Suppressor macrophage (primary cell): ENCODE data around the gene ASIC2.
A peak's percentile ranks its signal among the peaks of the same experiment; 100 is the strongest.

Experiments
- DNase-seq, 4 experiments: peaks; one replicate each; pipeline ENCODE4 v3.0.0-alpha.2; 2020 to 2022

Gene ASIC2

GRCh38 chr17:33242375-33243124 is 50.5 kb downstream of the ASIC2 start:
- no peak for DNase-seq

DNA sequence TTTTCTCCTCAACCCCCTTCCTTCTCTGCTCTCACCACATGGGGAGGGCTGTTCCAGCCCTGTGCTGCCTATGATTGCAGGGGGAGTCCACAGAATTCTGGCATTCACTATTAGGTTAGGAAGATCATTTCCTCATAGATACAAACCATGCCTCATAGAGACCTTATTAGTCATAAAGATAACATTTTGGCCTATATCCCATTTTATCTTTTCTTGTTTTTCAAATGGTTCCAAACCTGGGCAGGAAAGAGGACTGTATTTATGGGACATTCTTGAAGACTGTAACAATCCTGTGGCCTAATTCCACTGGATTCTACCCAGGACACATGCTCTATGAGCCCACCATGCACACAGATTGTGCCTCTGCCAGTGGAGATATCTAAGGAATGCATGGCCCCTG is 51.7 kb downstream of the ASIC2 start:
- DNase-seq, result no peak

GRCh38 chr17:33240362-33240761 is 52.7 kb downstream of the ASIC2 start:
- DNase-seq, result no peak

- no peak for DNase-seq
Measured at GRCh38 chr17:33239702-33240101, 53.4 kb downstream of the ASIC2 start.

DNA sequence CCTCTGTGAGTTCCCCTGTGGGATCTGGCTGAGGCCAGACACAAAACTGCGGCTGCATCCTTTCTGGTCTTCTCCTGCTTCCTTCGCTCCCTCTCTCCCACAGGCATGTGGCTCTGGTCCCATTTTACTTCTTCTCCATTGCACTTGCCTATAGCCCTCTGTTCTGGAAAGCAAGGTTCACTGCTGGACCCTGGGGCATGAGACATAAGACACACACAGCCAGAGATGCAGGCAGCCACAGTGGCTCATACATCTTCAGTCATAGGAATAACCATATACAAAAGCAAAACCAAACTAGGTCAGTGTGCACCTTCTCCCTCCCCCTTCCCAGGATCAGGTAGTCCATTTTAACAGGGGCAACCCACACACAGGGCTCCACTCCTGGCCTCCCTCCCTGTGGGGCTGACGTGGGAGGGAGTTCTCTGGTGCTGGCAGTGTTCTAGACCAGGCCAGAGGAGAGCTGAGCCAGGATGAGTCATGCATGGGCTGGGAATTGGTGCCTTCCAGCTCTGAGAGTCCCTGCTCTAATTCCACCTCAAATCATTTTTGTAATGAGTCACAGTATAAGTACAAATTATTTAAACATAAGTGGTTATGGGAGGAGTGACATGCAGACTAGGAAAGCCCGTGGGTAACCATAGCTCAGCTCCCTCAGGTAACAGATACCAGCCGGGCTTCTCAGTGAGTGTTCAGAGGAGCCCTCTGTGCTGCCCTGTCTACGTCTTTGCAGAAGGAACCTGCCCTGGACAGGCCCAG is 58.0 kb downstream of the ASIC2 start:
- no peak for DNase-seq

- no peak for DNase-seq
Measured at GRCh38 chr17:33234233-33234632, 58.9 kb downstream of the ASIC2 start.

- no peak for DNase-seq
Measured at GRCh38 chr17:33233811-33234177, 59.3 kb downstream of the ASIC2 start.

DNA sequence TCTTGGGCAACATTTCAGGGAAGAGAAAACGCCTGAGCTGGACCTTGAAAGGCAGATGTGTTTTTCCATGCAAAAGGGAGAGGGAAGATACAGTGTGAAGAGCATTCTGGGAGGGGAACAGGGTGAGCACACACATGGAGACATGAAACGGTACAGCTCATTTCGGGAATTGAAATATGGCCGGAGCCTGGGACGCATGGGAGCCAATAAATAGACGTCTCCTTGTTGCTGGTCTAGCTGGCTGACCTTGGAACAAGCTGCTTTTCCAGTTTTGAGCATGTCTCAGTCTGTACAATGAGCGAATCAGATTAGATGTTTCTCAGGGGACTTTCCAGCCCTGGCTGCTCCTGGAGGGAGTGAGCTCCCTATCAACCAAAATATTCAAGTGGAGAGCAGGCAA is 63.6 kb downstream of the ASIC2 start:
- no peak for DNase-seq

GRCh38 chr17:33229028-33229427 is 64.1 kb downstream of the ASIC2 start:
- no peak for DNase-seq

DNA sequence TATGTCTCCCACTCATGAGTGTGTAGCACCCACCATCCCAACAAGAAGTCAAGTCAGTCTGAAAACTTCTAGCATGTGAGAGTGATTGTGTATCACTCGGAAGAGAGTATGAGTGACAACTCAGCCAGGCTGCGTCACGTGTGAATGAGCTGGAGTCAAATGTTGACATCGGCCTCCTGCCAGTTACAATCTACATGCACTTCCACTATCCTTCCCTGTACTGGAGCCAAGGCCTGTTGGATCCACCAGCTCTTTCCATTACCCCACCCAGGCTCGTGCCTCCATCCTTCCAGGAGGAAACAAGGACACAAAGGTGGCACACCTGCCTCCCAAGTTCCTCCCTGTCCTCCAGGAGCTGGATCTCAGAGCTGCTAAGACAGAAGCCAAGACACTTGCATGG is 64.5 kb downstream of the ASIC2 start:
- DNase-seq, result no peak

GRCh38 chr17:33227911-33228310 is 65.2 kb downstream of the ASIC2 start:
- no peak for DNase-seq

- no peak for DNase-seq
Measured at GRCh38 chr17:33225994-33226393, 67.1 kb downstream of the ASIC2 start.

DNA sequence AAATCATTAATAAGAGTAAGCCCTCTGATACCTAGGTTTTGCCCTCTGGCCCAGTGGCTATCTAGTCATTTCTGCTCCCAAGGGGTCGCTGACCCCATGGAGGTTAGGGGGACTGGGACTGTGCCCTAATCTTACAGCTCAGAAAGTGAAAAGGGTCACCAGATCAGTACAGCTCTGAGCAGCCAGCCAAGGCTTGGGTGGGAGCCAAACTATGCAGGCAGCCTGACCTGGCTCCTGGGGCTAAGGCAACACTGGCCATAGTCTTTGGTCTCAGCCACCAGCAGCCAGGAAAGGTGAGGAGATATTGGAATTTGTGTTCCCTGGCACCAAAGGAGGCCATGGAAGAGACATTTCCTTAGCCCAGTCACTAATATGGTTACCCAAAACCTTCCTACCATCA is 67.6 kb downstream of the ASIC2 start:
- DNase-seq, result no peak

DNA sequence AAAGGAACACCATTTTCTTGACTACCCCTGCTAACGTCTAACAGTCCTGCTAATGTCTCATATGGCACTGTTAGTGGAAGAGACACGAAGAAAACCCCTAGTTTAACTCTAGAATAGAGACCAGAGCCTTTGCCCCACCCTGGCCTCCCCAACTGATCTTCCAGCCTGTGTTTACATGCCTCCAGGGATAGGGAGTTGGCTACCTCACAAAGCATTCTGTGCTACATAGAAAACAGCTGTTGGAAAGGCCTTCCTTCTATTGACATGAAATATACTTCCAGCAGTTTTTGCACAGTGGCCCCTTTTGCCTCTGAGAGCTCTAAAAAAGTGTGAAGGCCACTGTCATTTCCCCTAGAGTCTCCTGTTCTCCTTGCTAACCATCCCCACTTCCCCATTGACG is 73.1 kb downstream of the ASIC2 start:
- no peak for DNase-seq

DNA sequence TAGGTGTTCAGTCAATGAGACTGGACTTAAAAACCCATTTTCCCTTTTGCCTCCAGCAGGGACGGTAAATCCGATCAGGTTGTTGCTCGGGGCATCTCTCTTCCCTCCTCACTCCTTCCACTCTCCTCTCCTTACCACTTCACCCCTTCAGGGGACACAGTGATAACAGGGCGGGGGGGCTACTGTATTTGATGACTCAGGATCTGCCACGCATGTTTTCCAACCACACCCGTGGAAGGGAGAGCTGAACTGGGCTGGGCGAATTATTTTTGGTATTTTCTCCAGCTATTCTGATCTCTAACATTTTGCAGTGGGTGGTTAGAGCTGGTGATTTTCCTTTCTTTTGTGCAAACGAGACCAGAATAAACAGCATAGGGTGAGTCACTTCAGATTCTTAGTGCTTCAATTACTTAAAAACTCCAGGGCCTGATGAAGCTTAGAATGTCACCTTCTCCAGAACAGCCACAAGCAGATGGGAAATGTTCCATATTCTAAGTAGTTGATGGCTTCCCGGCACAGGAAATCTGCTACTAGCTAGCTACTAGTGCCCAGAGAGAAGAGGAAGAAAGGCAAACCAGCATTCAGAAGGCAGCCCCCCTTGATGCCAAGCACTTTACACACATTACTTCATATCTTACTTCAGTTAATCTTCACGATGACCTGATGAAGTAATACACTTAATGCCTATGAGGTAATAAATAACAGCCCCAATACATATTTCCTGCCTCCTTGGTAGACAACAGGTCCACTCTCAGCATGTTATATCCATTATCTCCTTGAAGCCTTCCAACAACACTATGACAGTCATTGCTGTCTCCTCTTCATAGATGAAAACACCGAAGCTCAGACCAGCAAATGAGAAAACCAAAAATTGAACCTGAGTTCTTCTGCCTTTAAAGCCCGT is 74.1 kb downstream of the ASIC2 start:
- DNase-seq, result no peak

DNA sequence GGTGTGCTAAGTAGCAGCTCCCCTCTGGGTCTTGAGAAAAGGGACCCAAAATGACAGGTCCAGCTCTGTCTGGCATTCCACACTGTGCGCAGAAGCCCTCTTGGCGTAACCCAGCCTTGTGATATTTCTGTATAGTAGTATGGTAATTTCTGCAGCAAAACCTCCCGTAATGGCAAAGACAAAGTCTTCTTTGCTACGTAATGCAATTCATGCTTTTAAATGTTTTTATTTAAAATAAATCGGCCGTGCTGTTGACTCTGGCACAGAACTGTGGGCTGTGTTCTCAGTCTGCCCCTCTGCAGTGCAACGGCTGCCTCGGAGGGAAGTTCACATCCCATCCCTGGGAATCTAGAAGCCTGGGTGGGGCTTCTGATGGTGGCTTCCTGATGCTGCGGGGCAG is 75.2 kb downstream of the ASIC2 start:
- DNase-seq, result no peak

DNA sequence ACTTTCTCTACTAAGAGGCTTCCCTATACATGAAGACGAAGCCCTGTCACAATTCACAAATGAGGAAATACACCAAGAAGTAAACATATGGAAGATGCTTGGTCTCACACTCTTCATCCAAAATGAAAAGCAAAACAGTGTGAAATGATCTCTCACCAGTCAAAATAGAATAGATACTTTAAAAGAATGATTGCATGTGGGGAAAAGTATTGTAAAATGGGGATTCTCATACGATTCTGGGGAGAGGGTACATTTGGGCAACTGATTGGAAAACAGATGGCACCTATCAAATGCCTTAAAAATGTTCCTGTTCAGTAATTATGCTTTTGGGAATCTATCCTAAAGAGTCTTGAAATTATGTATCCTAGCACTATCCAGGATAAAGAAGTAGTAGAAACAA is 78.1 kb downstream of the ASIC2 start:
- DNase-seq, result no peak

DNA sequence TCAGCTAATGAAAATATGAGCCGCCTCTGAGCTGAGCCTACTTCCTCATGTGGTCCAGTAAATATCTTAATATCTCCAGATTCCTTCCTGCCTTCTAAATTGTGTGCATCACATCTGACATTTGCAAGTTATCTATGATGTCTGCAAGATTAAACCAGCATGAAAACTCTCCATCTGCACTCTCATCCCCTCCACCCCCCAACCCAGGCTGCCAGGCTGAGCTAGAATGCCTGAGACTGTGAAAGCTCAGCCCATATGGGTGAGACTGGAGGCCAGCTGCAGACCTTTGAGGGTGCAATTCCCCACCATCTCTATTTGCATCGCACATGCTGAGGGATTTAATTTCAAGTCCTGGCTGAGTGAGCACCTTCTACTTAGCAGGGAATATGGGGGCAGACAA is 82.8 kb downstream of the ASIC2 start:
- DNase-seq, result no peak

DNA sequence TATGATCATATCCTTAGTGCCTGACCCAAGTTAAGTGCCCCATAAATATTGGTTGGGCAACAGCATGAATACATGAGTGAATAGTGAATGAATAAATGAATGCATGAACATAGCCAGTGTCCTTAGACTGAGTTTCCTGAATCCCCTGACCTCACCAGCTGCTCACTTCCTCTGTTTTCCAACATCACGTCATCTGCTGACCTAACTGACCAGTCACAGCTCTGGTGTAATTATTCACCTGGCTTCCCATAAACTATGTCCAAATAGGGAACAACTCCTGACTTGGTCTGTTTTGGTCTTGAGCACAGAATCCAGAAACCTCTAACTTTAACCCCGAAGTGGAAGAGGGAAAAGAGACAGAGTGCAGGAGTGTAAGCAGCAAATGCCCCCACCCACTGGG is 83.4 kb downstream of the ASIC2 start:
- DNase-seq, result peak in 2 of 4 experiments; percentile 1 to 7

DNA sequence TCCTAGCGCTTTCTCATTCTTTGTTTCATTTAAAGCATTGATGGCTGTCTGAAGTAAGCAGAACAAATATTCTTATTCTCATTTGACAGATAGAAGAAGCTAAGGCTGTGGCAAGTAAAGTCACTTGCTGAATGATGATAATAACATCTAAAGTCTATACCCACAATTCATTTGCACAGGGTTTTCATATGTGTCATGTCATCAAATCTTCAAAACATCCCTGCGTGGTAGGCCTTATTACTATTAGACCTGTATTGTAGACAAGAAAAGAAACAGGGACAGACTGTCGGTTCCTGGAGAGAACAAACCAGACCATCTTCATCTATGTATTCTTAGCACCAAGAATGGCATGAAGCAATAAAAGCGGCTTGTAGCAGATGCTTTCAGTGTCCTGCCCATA is 85.9 kb downstream of the ASIC2 start:
- DNase-seq, result no peak

DNA sequence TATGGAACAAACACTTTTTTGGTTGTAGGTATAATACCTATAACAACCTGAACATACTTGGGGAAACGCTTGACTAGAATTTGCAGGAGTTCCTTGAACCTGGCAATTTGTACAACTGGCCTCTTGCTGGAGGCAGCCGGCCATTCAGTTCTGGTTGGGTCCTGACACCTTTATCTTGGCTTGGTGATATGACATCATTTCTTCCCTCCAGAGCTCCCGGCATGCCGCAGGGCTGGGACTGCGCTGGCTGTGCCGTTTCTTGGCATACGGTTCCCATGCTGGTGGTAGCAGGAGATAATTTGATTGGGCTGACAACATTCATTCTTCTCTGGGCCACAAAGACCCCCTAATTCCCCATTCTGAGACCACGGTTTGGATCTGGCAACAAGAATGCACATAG is 87.5 kb downstream of the ASIC2 start:
- no peak for DNase-seq

- DNase-seq, result no peak
Measured at GRCh38 chr17:33204701-33205100, 88.4 kb downstream of the ASIC2 start.

DNA sequence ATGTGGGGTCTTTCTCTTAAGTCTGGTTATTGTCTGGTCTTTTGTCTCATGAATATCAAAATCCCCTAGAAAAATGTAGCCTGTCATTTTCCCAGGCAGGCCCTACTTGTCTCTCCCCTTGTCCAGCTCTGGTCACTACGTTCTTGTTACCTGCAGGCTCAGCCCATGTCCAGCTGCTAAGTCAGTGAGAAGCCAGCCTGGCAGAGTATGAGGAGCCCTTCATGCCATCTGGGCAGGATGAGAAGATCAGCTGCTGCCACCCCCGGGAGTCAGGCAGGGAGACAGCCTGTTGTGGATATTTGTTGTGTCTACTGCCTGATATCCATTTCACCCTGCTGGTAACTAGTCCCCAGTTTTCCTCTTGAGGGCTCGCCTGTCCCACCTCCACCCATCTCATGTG is 88.9 kb downstream of the ASIC2 start:
- no peak for DNase-seq
